H1 (cell line): Measurements from ENCODE around the gene TMEM164. TPM values are rescaled to one million over a fixed set of nuclear protein-coding genes. Genes with fewer than 3 reads are reported as not detected.

Source experiments
- CTCF ChIA-PET: fragments of 300-600 bp; sonication (Branson Sonifier 250); formaldehyde crosslinking; loops from one replicate; lab custom pipeline; 2021; ENCODE audit not compliant: partially characterized antibody; lab: Charles Lee
- POLR2A ChIA-PET: fragments of 300-600 bp; sonication (Branson Sonifier 250); formaldehyde crosslinking; loops from one replicate; lab custom pipeline; 2021; ENCODE audit warnings: inconsistent platforms; ENCODE audit not compliant: partially characterized antibody; lab: Charles Lee
- DNase-seq, 2 experiments: peaks; one replicate each; pipeline versions ENCODE4 v3.0.0 to v3.0.0-alpha.2; 2010 to 2022; ENCODE audit warnings: low spot score in 2 of 2, low read depth in 1 of 2, mixed read lengths in 1 of 2
- FAIRE-seq: peaks from 2 replicates; lab custom pipeline; 2011; peaks lifted over from hg19 to GRCh38; lab: Jason Lieb, UNC
- H2AFZ ChIP-seq: 2 replicates; pipeline ENCODE4 v1.8.1; 2012; ENCODE audit warnings: low read length, inconsistent platforms
- H2AK5ac ChIP-seq: 2 replicates; pipeline ENCODE4 v1.6.1; 2013; ENCODE audit warnings: low read depth, low read length
- H2BK120ac ChIP-seq: replicated peaks from 2 replicates; pipeline ENCODE3; 2013; ENCODE audit warnings: low read depth, low read length, inconsistent platforms
- H2BK12ac ChIP-seq: 2 replicates; pipeline ENCODE4 v1.6.1; 2013; ENCODE audit warnings: low read depth, low read length
- H2BK15ac ChIP-seq: 2 replicates; pipeline ENCODE4 v1.6.1; 2013; ENCODE audit warnings: low read length
- H2BK20ac ChIP-seq: 2 replicates; pipeline ENCODE4 v1.6.1; 2013; ENCODE audit warnings: low read length
- H2BK5ac ChIP-seq: 2 replicates; pipeline ENCODE4 v1.6.1; 2013; ENCODE audit warnings: low read depth, low read length
- H3K14ac ChIP-seq: 2 replicates; pipeline ENCODE4 v1.6.1; 2013; ENCODE audit warnings: inconsistent platforms; ENCODE audit not compliant: insufficient read length
- H3K18ac ChIP-seq: 2 replicates; pipeline ENCODE4 v1.6.1; 2013; ENCODE audit warnings: low read length; ENCODE audit errors: extremely low read depth
- H3K23ac ChIP-seq: 2 replicates; pipeline ENCODE4 v1.6.1; 2013; ENCODE audit warnings: inconsistent platforms; ENCODE audit not compliant: insufficient read length
- H3K23me2 ChIP-seq: 2 replicates; pipeline ENCODE4 v1.6.1; 2013; ENCODE audit warnings: low read depth, low read length
- H3K27ac ChIP-seq: 2 replicates; pipeline ENCODE4 v1.6.1; 2011; ENCODE audit warnings: low read depth, low read length, inconsistent platforms
- H3K27me3 ChIP-seq, 4 experiments: replicated peaks in 1 of 4; 1 replicate in 1 of 4; 2 replicates in 3 of 4; pipeline versions ENCODE4 v1.6.1 to v1.8.1; 2011 to 2013; ENCODE audit warnings: low read length in 3 of 4, mild to moderate bottlenecking in 3 of 4, inconsistent platforms in 2 of 4, mixed read lengths in 2 of 4, moderate library complexity in 1 of 4; ENCODE audit not compliant: control insufficient read depth in 3 of 4, insufficient read depth in 3 of 4; ENCODE audit errors: extremely low read depth in 1 of 4
- H3K36me3 ChIP-seq, 4 experiments: 2 replicates each; pipeline versions ENCODE4 v1.6.1 to v1.8.1; 2011 to 2013; ENCODE audit warnings: mild to moderate bottlenecking in 4 of 4, low read length in 3 of 4, moderate library complexity in 2 of 4, control low read depth in 1 of 4, inconsistent platforms in 1 of 4; ENCODE audit not compliant: insufficient read depth in 4 of 4, control insufficient read depth in 2 of 4
- H3K4ac ChIP-seq: replicated peaks from 2 replicates; pipeline ENCODE3; 2013; ENCODE audit warnings: low read length, low read depth, mixed read lengths, inconsistent platforms; ENCODE audit not compliant: insufficient read length
- H3K4me1 ChIP-seq, 4 experiments: replicated peaks in 1 of 4; 1 replicate in 1 of 4; 2 replicates in 3 of 4; pipeline versions ENCODE4 v1.6.1 to v1.8.1; 2011 to 2013; ENCODE audit warnings: low read length in 3 of 4, inconsistent platforms in 2 of 4, mixed read lengths in 1 of 4; ENCODE audit not compliant: insufficient read depth in 4 of 4, control insufficient read depth in 3 of 4
- H3K4me2 ChIP-seq, 2 experiments: 2 replicates each; pipeline versions ENCODE4 v1.6.1 to v1.8.1; 2011 to 2013; ENCODE audit warnings: low read depth in 2 of 2, low read length in 2 of 2, control low read depth in 1 of 2, inconsistent platforms in 1 of 2, mild to moderate bottlenecking in 1 of 2; ENCODE audit not compliant: insufficient read depth in 1 of 2
- H3K4me3 ChIP-seq, 4 experiments: fragments of 200-600, 300-600 bp in 1 of 4; sonication (generic), shearing (Covaris generic), sonication (Bioruptor Twin) in 1 of 4; 2 replicates each; pipeline versions ENCODE4 v1.5.1 to v1.8.1; 2011 to 2016; ENCODE audit warnings: low read length in 4 of 4, low read depth in 3 of 4, control low read depth in 2 of 4, inconsistent platforms in 2 of 4, mild to moderate bottlenecking in 2 of 4, mixed read lengths in 1 of 4, moderate library complexity in 1 of 4; ENCODE audit not compliant: insufficient read depth in 2 of 4; ENCODE audit errors: extremely low read depth in 1 of 4
- H3K56ac ChIP-seq: replicated peaks from 2 replicates; pipeline ENCODE3; 2013; ENCODE audit warnings: low read depth, mild to moderate bottlenecking, mixed read lengths, low read length, inconsistent platforms; ENCODE audit not compliant: insufficient read length
- H3K79me1 ChIP-seq: 2 replicates; pipeline ENCODE4 v1.6.1; 2013; ENCODE audit warnings: low read depth, low read length, control low read depth
- H3K79me2 ChIP-seq, 2 experiments: 2 replicates each; pipeline versions ENCODE4 v1.6.1 to v1.8.1; 2012 to 2013; ENCODE audit warnings: low read length in 2 of 2, mild to moderate bottlenecking in 2 of 2, inconsistent platforms in 1 of 2; ENCODE audit not compliant: insufficient read depth in 2 of 2, control insufficient read depth in 1 of 2
- H3K9ac ChIP-seq, 4 experiments: replicated peaks in 1 of 4; 1 replicate in 1 of 4; 2 replicates in 3 of 4; pipeline versions ENCODE4 v1.6.1 to v1.8.1; 2011 to 2013; ENCODE audit warnings: low read depth in 3 of 4, low read length in 3 of 4, control low read depth in 2 of 4, mild to moderate bottlenecking in 2 of 4, moderate library complexity in 2 of 4, inconsistent platforms in 1 of 4; ENCODE audit errors: extremely low read depth in 1 of 4
- H3K9me3 ChIP-seq, 2 experiments: 2 replicates each; pipeline versions ENCODE4 v1.6.1 to v1.8.1; 2012 to 2013; ENCODE audit warnings: mild to moderate bottlenecking in 2 of 2, moderate library complexity in 2 of 2, control low read depth in 1 of 2, inconsistent platforms in 1 of 2, low read depth in 1 of 2, low read length in 1 of 2, mixed read lengths in 1 of 2; ENCODE audit not compliant: insufficient read depth in 2 of 2
- H4K20me1 ChIP-seq, 2 experiments: replicated peaks in 1 of 2; 2 replicates each; pipeline versions ENCODE3 to v1.8.1; 2011 to 2013; ENCODE audit warnings: inconsistent platforms in 2 of 2, low read length in 2 of 2, mild to moderate bottlenecking in 1 of 2; ENCODE audit not compliant: insufficient read depth in 2 of 2, control insufficient read depth in 1 of 2
- H4K5ac ChIP-seq: 2 replicates; pipeline ENCODE4 v1.6.1; 2013; ENCODE audit warnings: low read length, low read depth, mixed read lengths, inconsistent platforms; ENCODE audit not compliant: insufficient read length
- H4K8ac ChIP-seq: 2 replicates; pipeline ENCODE4 v1.8.0; 2013; ENCODE audit warnings: mild to moderate bottlenecking, moderate library complexity, low read length, inconsistent platforms; ENCODE audit not compliant: insufficient read depth; ENCODE audit errors: extremely low read depth
- H4K91ac ChIP-seq: replicated peaks from 2 replicates; pipeline ENCODE3; 2013; ENCODE audit warnings: low read length, mixed read lengths, inconsistent platforms; ENCODE audit not compliant: insufficient read length
- ATF2 ChIP-seq: IDR thresholded peaks from 2 replicates; pipeline ENCODE4 v1.6.1; 2012; ENCODE audit warnings: low read length, inconsistent platforms
- BRCA1 ChIP-seq: IDR thresholded peaks from 2 replicates; pipeline ENCODE4 v1.6.1; 2012; ENCODE audit warnings: low read depth, low read length, improper control_type of control experiment
- EGR1 ChIP-seq: IDR thresholded peaks from 2 replicates; pipeline ENCODE4 v1.6.1; 2011; ENCODE audit warnings: low read depth, low read length, borderline replicate concordance
- EP300 ChIP-seq, 2 experiments: IDR thresholded peaks; 1 replicate in 1 of 2; 2 replicates in 1 of 2; pipeline ENCODE4 v1.6.1; 2011 to 2012; ENCODE audit warnings: low read depth in 2 of 2, low read length in 2 of 2, mild to moderate bottlenecking in 2 of 2, borderline replicate concordance in 1 of 2, inconsistent platforms in 1 of 2, moderate library complexity in 1 of 2
- KDM4A ChIP-seq: IDR thresholded peaks from one replicate; pipeline ENCODE4 v1.7.1; 2012; ENCODE audit warnings: low read depth, mild to moderate bottlenecking, moderate library complexity, low read length, inconsistent platforms; ENCODE audit not compliant: severe bottlenecking
- SIN3A ChIP-seq, 2 experiments: IDR thresholded peaks in 1 of 2; conservative IDR thresholded peaks in 1 of 2; 2 replicates each; pipeline ENCODE4 v1.6.1; 2011 to 2012; ENCODE audit warnings: low read length in 2 of 2, improper control_type of control experiment in 1 of 2, low read depth in 1 of 2, mild to moderate bottlenecking in 1 of 2
- SIRT6 ChIP-seq: IDR thresholded peaks from one replicate; pipeline ENCODE4 v1.7.1; 2012; ENCODE audit warnings: low read length, inconsistent platforms
- SIX5 ChIP-seq: IDR thresholded peaks from 2 replicates; pipeline ENCODE4 v1.6.1; 2011; ENCODE audit warnings: mild to moderate bottlenecking, low read depth, low read length
- SP1 ChIP-seq: IDR thresholded peaks from 2 replicates; pipeline ENCODE4 v1.6.1; 2011; ENCODE audit warnings: low read depth, low read length
- SP4 ChIP-seq: IDR thresholded peaks from 2 replicates; pipeline ENCODE4 v1.6.1; 2012; ENCODE audit warnings: low read length, inconsistent platforms
- SRF ChIP-seq: IDR thresholded peaks from 2 replicates; pipeline ENCODE4 v1.6.1; 2011; ENCODE audit warnings: mild to moderate bottlenecking, low read depth, low read length, moderate library complexity
- SUZ12 ChIP-seq: fragments of 200-600 bp; sonication (generic); IDR thresholded peaks from 2 replicates; pipeline ENCODE4 v1.6.1; 2012; ENCODE audit warnings: mild to moderate bottlenecking, inconsistent platforms, low read length, moderate library complexity, mixed read lengths
- TEAD4 ChIP-seq: IDR thresholded peaks from 2 replicates; pipeline ENCODE4 v1.6.1; 2012; ENCODE audit warnings: low read depth, low read length, inconsistent platforms, mixed read lengths
- ZNF274 ChIP-seq: IDR thresholded peaks from 2 replicates; pipeline ENCODE4 v1.7.0; 2012; ENCODE audit warnings: low read length, borderline replicate concordance; ENCODE audit errors: extremely low read depth
- WGBS, 2 experiments: shearing (Covaris generic) in 1 of 2; methylation state at CpG; one replicate each; pipeline versions ENCODE4 v1.1.6 to v1.1.7; 2013 to 2015; ENCODE audit warnings: low lambda C conversion rate in 2 of 2, mixed read lengths in 2 of 2, inconsistent platforms in 1 of 2, low coverage in 1 of 2, missing lambda C conversion rate in 1 of 2; ENCODE audit not compliant: insufficient replicate concordance in 2 of 2, insufficient coverage in 1 of 2, insufficient read length in 1 of 2; ENCODE audit errors: extremely low coverage in 1 of 2, missing lambda C conversion rate in 1 of 2; 5-methylcytosine and 5-hydroxymethylcytosine counted together
- polyA plus RNA-seq, 7 experiments: library from polyadenylated mRNA; depleted of rRNA in 3 of 7; stranded (reverse) in 5 of 7; unstranded in 2 of 7; fragments of >200 nt in 5 of 7; fragments of 200-250 nt in 2 of 7; gene quantifications; 1 replicate in 5 of 7; 2 replicates in 1 of 7; 4 replicates in 1 of 7; pipeline versions ENCODE4 v1.2.1 to v1.2.3, GENCODE V29; 2011 to 2013; ENCODE audit warnings: missing spikeins in 2 of 7, mixed read lengths in 2 of 7
- total RNA-seq: library from RNA; stranded (reverse); fragmentation: NEBNext Ultra II Directional; extraction: Animal tissue kit (Norgen Biotek cat#: 25700); gene quantifications from 2 replicates; pipeline ENCODE4 v1.2.1, GENCODE V29; 2021

TMEM164 gene
- total and polyA plus RNA-seq, 2 of the 8 experiments (the other 6 are each of a cell fraction or from before 2014, with no cell fraction given) = 7.3 to 14.8 TPM

- ChIA-PET CTCF (no interaction called here), POLR2A (no interaction called here)
- no peak overlapping the region for H3K56ac ChIP-seq
- no peaks in the 10 kb centered on the region for H3K23me2 ChIP-seq
- H3K9ac ChIP-seq = no peak overlapping the region
- H3K27me3 ChIP-seq = no peaks in the 10 kb centered on the region
- no peak overlapping the region for H2BK120ac ChIP-seq
- no peak overlapping the region for H2AK5ac ChIP-seq
- H3K4me3 ChIP-seq = no peak overlapping the region
- no peaks in the 10 kb centered on the region for H3K79me2 ChIP-seq
- H3K4me2 ChIP-seq = no peak overlapping the region
- H4K91ac ChIP-seq = no peak overlapping the region
- no peak overlapping the region for H3K14ac ChIP-seq
- H2BK15ac ChIP-seq = no peak overlapping the region
- peaks cover 0 to 9% (median 0%) of the 10 kb centered on the region in 4 experiments; a peak in 1 of 7 replicates for H3K4me1 ChIP-seq
- H3K79me1 ChIP-seq = no peaks in the 10 kb centered on the region
- no peaks in the 10 kb centered on the region for H4K20me1 ChIP-seq
- H2BK20ac ChIP-seq = no peak overlapping the region
- H3K36me3 ChIP-seq = no peaks in the 10 kb centered on the region
- DNase-seq = no peak
- H4K8ac ChIP-seq = no peak overlapping the region
- H3K4ac ChIP-seq = no peak overlapping the region
- no peak overlapping the region for H2AFZ ChIP-seq
- 78% methylated on average over 1 of the region's 1 CpG; no CpG with 5 or more reads in 1 of the 2 experiments for WGBS, 2 experiments
- no peaks in the 10 kb centered on the region for H3K9me3 ChIP-seq
- no peak for FAIRE-seq
- H3K18ac ChIP-seq = no peak overlapping the region
- no peak overlapping the region for H2BK12ac ChIP-seq
- no peak overlapping the region for H3K23ac ChIP-seq
- no peak overlapping the region for H2BK5ac ChIP-seq
- no peak overlapping the region for H4K5ac ChIP-seq
- H3K27ac ChIP-seq = no peak overlapping the region
- TF ChIP-seq SIRT6 (no peak), ATF2 (no peak), ZNF274 (no peak), SUZ12 (no peak), SP1 (no peak), SRF (no peak), BRCA1 (no peak), TEAD4 (no peak), SIX5 (no peak), SIN3A (conservative IDR thresholded peaks at IDR 0.05 in 1 of 2, IDR thresholded peaks at IDR 0.05 in 1 of 2; ENCODE audit: low read depth in 1 of 2, low read length in 2 of 2) (no peak), EP300 (IDR thresholded peaks at IDR 0.05; ENCODE audit: borderline replicate concordance in 1 of 2, low read depth in 2 of 2, low read length in 2 of 2) (no peak), EGR1 (no peak), SP4 (no peak), KDM4A (no peak)
These were observed 50.5 kb downstream of the TMEM164 start for GRCh38 chrX:110053453-110053852.
